Keratinocyte (primary cell): ENCODE data around the gene FOXI1. TPM values are rescaled to one million over a fixed set of nuclear protein-coding genes. Genes with fewer than 3 reads are reported as not detected.

ENCODE experiments used
- DNase-seq: peaks from one replicate; pipeline ENCODE4 v3.0.0-alpha.2; 2011; ENCODE audit warnings: low read depth, missing footprints, low spot score
- FAIRE-seq: peaks from 2 replicates; lab custom pipeline; 2011; peaks lifted over from hg19 to GRCh38; lab: Jason Lieb, UNC
- H2AFZ ChIP-seq: 2 replicates; pipeline ENCODE4 v1.6.0; 2012; ENCODE audit warnings: low read length, control low read depth, inconsistent platforms; ENCODE audit not compliant: control insufficient read depth
- H3K27ac ChIP-seq: 2 replicates; pipeline ENCODE4 v1.5.1; 2011; ENCODE audit warnings: low read length; ENCODE audit not compliant: control insufficient read depth, insufficient read depth
- H3K27me3 ChIP-seq: 3 replicates; pipeline ENCODE4 v1.6.0; 2011; ENCODE audit warnings: low read length; ENCODE audit not compliant: control insufficient read depth, insufficient read depth; ENCODE audit errors: extremely low read depth
- H3K36me3 ChIP-seq, 2 experiments: 2 replicates in 1 of 2; 3 replicates in 1 of 2; pipeline ENCODE4 v1.5.1; 2011; ENCODE audit warnings: low read length in 2 of 2, mild to moderate bottlenecking in 1 of 2; ENCODE audit not compliant: control insufficient read depth in 2 of 2, insufficient read depth in 2 of 2; ENCODE audit errors: extremely low read depth in 1 of 2
- H3K4me1 ChIP-seq: 3 replicates; pipeline ENCODE4 v1.5.1; 2011; ENCODE audit warnings: low read length; ENCODE audit not compliant: control insufficient read depth, insufficient read depth; ENCODE audit errors: extremely low read depth
- H3K4me2 ChIP-seq: 3 replicates; pipeline ENCODE4 v1.6.0; 2011; ENCODE audit warnings: low read depth, low read length; ENCODE audit not compliant: control insufficient read depth, insufficient read depth; ENCODE audit errors: extremely low read depth
- H3K4me3 ChIP-seq, 3 experiments: fragments of 200-600 bp in 1 of 3; sonication (generic) in 1 of 3; 2 replicates in 2 of 3; 3 replicates in 1 of 3; pipeline ENCODE4 v1.5.1; 2011 to 2016; ENCODE audit warnings: low read length in 3 of 3, mild to moderate bottlenecking in 3 of 3, control low read depth in 2 of 3, inconsistent platforms in 1 of 3, low read depth in 1 of 3, mixed read lengths in 1 of 3, mixed run types in 1 of 3, moderate library complexity in 1 of 3; ENCODE audit not compliant: control insufficient read depth in 2 of 3, insufficient read depth in 2 of 3; ENCODE audit errors: extremely low read depth in 1 of 3
- H3K79me2 ChIP-seq: 2 replicates; pipeline ENCODE4 v1.6.0; 2012; ENCODE audit warnings: low read length; ENCODE audit not compliant: control insufficient read depth, insufficient read depth
- H3K9ac ChIP-seq: 3 replicates; pipeline ENCODE4 v1.6.0; 2011; ENCODE audit warnings: low read length; ENCODE audit not compliant: control insufficient read depth, insufficient read depth; ENCODE audit errors: extremely low read depth
- H3K9me1 ChIP-seq: 3 replicates; pipeline ENCODE4 v1.6.0; 2011; ENCODE audit warnings: low read length; ENCODE audit not compliant: control insufficient read depth, insufficient read depth; ENCODE audit errors: extremely low read depth
- H3K9me3 ChIP-seq: 2 replicates; pipeline ENCODE4 v1.5.1; 2012; ENCODE audit warnings: low read depth, low read length; ENCODE audit not compliant: control insufficient read depth
- H4K20me1 ChIP-seq: 3 replicates; pipeline ENCODE4 v1.6.0; 2011; ENCODE audit warnings: low read length; ENCODE audit not compliant: control insufficient read depth, insufficient read depth; ENCODE audit errors: extremely low read depth
- CTCF ChIP-seq, 3 experiments: IDR thresholded peaks in 1 of 3; conservative IDR thresholded peaks in 1 of 3; optimal IDR thresholded peaks in 1 of 3; 2 replicates in 2 of 3; 3 replicates in 1 of 3; pipeline versions ENCODE3 to v1.5.1; 2011; ENCODE audit warnings: low read length in 3 of 3, mild to moderate bottlenecking in 3 of 3, moderate library complexity in 2 of 3, control low read depth in 1 of 3, inconsistent platforms in 1 of 3; ENCODE audit not compliant: insufficient read depth in 2 of 3; ENCODE audit errors: extremely low read depth in 1 of 3
- EZH2 ChIP-seq: IDR thresholded peaks from one replicate; pipeline ENCODE4 v1.6.1; 2012; ENCODE audit warnings: inconsistent platforms, mild to moderate bottlenecking, low read length, moderate library complexity
- dilution Hi-C: fragments of 300-500 bp; cut with MboI; formaldehyde crosslinking; loops from one replicate; pipeline ENCODE4 v1.7.0; 2020; ENCODE audit warnings: low sequenced_read_pairs; ENCODE audit not compliant: extremely low pct_ligation_motif_present
- polyA plus RNA-seq, 5 experiments: library from polyadenylated mRNA; depleted of rRNA in 3 of 5; stranded (reverse) in 3 of 5; stranded (forward) in 1 of 5; unstranded in 1 of 5; fragments of >200 nt; gene quantifications; 1 replicate in 1 of 5; 2 replicates in 3 of 5; 3 replicates in 1 of 5; pipeline versions ENCODE4 v1.2.1 to v1.2.3, GENCODE V29; 2011 to 2012; ENCODE audit warnings: missing spikeins in 2 of 5, low read depth in 1 of 5, low replicate concordance in 1 of 5

Gene FOXI1
- polyA plus RNA-seq, 1 donor (not counting 4 experiments of a cell fraction or from before 2014, with no cell fraction given) = not detected

GRCh38 chr5:170104299-170104698 lies 1.4 kb upstream of the FOXI1 start:
- Histone ChIP-seq H4K20me1 (no peaks in the 10 kb centered on the region), H3K9ac (no peak overlapping the region), H3K27me3 (no peaks in the 10 kb centered on the region), H3K4me2 (no peak overlapping the region), H3K36me3 (no peaks in the 10 kb centered on the region), H3K4me1 (no peaks in the 10 kb centered on the region), H3K9me1 (no peaks in the 10 kb centered on the region), H2AFZ (no peak overlapping the region), H3K9me3 (no peaks in the 10 kb centered on the region), H3K79me2 (no peaks in the 10 kb centered on the region), H3K27ac (no peak overlapping the region), H3K4me3 (no peak overlapping the region)
- TF ChIP-seq EZH2 (no peak), CTCF (optimal IDR thresholded peaks at IDR 0.05 in 1 of 3, IDR thresholded peaks at IDR 0.05 in 1 of 3, conservative IDR thresholded peaks at IDR 0.05 in 1 of 3; ENCODE audit: extremely low read depth in 1 of 3, insufficient read depth in 2 of 3, low read length in 3 of 3) (no peak)
- no peak for DNase-seq
- FAIRE-seq = no peak
- dilution Hi-C loops = no loop called here

DNA sequence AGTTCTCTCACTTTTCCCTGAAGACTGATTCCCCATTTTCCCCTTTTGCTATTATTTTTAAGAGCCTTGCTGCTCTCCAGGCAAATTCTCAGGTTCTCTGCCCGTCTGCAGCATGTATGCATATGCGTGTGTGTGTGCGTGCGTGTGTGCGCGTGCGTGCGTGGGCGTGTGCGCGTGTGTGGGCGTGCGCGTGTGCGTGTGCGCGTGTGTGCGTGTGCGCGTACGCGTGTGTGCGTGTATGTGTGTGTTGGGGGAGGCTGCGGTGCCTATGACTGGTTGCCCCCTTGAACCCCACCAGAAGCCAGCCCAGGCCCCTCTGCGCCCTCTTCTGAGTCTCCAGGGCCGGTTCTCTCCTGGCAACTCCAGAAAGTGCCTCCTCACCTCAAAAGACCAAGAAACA lies 987 bp upstream of the FOXI1 start:
- Histone ChIP-seq H4K20me1 (no peaks in the 10 kb centered on the region), H3K4me3 (no peak overlapping the region), H3K4me2 (no peak overlapping the region), H3K79me2 (no peaks in the 10 kb centered on the region), H3K9ac (no peak overlapping the region), H3K9me3 (no peaks in the 10 kb centered on the region), H3K36me3 (no peaks in the 10 kb centered on the region), H3K27ac (no peak overlapping the region), H2AFZ (no peak overlapping the region), H3K4me1 (no peaks in the 10 kb centered on the region), H3K27me3 (no peaks in the 10 kb centered on the region), H3K9me1 (no peaks in the 10 kb centered on the region)
- dilution Hi-C loops = no loop called here
- FAIRE-seq (no peak), DNase-seq (no peak)
- no peak for TF ChIP-seq CTCF (optimal IDR thresholded peaks at IDR 0.05 in 1 of 3, IDR thresholded peaks at IDR 0.05 in 1 of 3, conservative IDR thresholded peaks at IDR 0.05 in 1 of 3; ENCODE audit: extremely low read depth in 1 of 3, insufficient read depth in 2 of 3, low read length in 3 of 3)
